WTC11 (cell line): ENCODE data around the gene GNG4. TPM values are rescaled to one million over a fixed set of nuclear protein-coding genes. Genes with fewer than 3 reads are reported as not detected.

Experiments
- ATAC-seq: fragments of 200-7000 bp; cut with Tn5 transposase; 2 replicates; pipeline ENCODE4 v1.10.0; 2021; ENCODE audit warnings: mild to moderate bottlenecking, moderate library complexity
- CTCF ChIA-PET: fragments of 300-600 bp; sonication (Branson Sonifier 250); formaldehyde crosslinking; loops from one replicate; lab custom pipeline; 2021; ENCODE audit warnings: antibody characterized with exemption; lab: Charles Lee
- POLR2A ChIA-PET: fragments of 350-600 bp; sonication (Branson Sonifier 250); formaldehyde crosslinking; loops from one replicate; lab custom pipeline; 2021; ENCODE audit warnings: antibody characterized with exemption; lab: Charles Lee
- DNase-seq: peaks from one replicate; pipeline ENCODE4 v3.0.0; 2021; ENCODE audit warnings: low spot score
- H3K27ac Mint-ChIP-seq: 2 replicates; pipeline ENCODE4 v1.8.0; 2021; ENCODE audit warnings: mixed read lengths
- H3K27me3 Mint-ChIP-seq: 2 replicates; pipeline ENCODE4 v1.8.0; 2021; ENCODE audit warnings: low read depth, mild to moderate bottlenecking, moderate library complexity, mixed read lengths
- H3K36me3 Mint-ChIP-seq: 2 replicates; pipeline ENCODE4 v1.8.0; 2021; ENCODE audit warnings: mixed read lengths
- H3K4me1 Mint-ChIP-seq: 2 replicates; pipeline ENCODE4 v1.8.0; 2022; ENCODE audit warnings: mixed read lengths
- H3K4me3 Mint-ChIP-seq: 2 replicates; pipeline ENCODE4 v1.8.0; 2021; ENCODE audit warnings: mild to moderate bottlenecking, moderate library complexity, mixed read lengths
- H3K9me3 Mint-ChIP-seq: 2 replicates; pipeline ENCODE4 v1.8.0; 2021; ENCODE audit warnings: mixed read lengths
- ARID4B ChIP-seq: sonication (generic); formaldehyde crosslinking; IDR thresholded peaks from 2 replicates; pipeline ENCODE4 v1.8.0; 2023; ENCODE audit warnings: missing genetic modification reagents, mild to moderate bottlenecking, borderline replicate concordance
- ATF1 ChIP-seq: sonication (generic); formaldehyde crosslinking; IDR thresholded peaks from 2 replicates; pipeline ENCODE4 v1.8.1; 2023; ENCODE audit warnings: mild to moderate bottlenecking, moderate library complexity, missing genetic modification reagents
- CTCF ChIP-seq: fragments of 200-600 bp; IDR thresholded peaks from 2 replicates; pipeline ENCODE4 v1.8.0; 2022; ENCODE audit warnings: antibody characterized with exemption
- ELF4 ChIP-seq: sonication (generic); formaldehyde crosslinking; IDR thresholded peaks from 2 replicates; pipeline ENCODE4 v1.8.1; 2022; ENCODE audit warnings: low read depth, mild to moderate bottlenecking, moderate library complexity, missing genetic modification reagents
- EMX1 ChIP-seq: fragments of 250-450 bp; sonication (Bioruptor Pico); IDR thresholded peaks from 2 replicates; pipeline ENCODE4 v1.8.0; 2021; ENCODE audit warnings: mild to moderate bottlenecking
- FOXK1 ChIP-seq: sonication (generic); formaldehyde crosslinking; IDR thresholded peaks from 2 replicates; pipeline ENCODE4 v1.8.0; 2022; ENCODE audit warnings: mild to moderate bottlenecking, moderate library complexity, missing genetic modification reagents
- GABPB1 ChIP-seq: sonication (generic); formaldehyde crosslinking; IDR thresholded peaks from 2 replicates; pipeline ENCODE4 v1.8.1; 2023; ENCODE audit warnings: mild to moderate bottlenecking, missing genetic modification reagents
- GRHL2 ChIP-seq: fragments of 250-450 bp; sonication (Bioruptor Pico); IDR thresholded peaks from 2 replicates; pipeline ENCODE4 v1.8.0; 2022; ENCODE audit warnings: mild to moderate bottlenecking, moderate library complexity; ENCODE audit not compliant: insufficient replicate concordance, severe bottlenecking
- KAT7 ChIP-seq: sonication (generic); formaldehyde crosslinking; IDR thresholded peaks from 2 replicates; pipeline ENCODE4 v1.8.1; 2023; ENCODE audit warnings: missing genetic modification reagents, mild to moderate bottlenecking, borderline replicate concordance
- MLX ChIP-seq: sonication (generic); formaldehyde crosslinking; IDR thresholded peaks from 2 replicates; pipeline ENCODE4 v1.8.1; 2023; ENCODE audit warnings: mild to moderate bottlenecking, missing genetic modification reagents, moderate library complexity
- PREB ChIP-seq: sonication (generic); formaldehyde crosslinking; IDR thresholded peaks from 2 replicates; pipeline ENCODE4 v1.8.1; 2022; ENCODE audit warnings: mild to moderate bottlenecking, missing genetic modification reagents, moderate library complexity, borderline replicate concordance
- SP1 ChIP-seq: sonication (generic); formaldehyde crosslinking; conservative IDR thresholded peaks from 2 replicates; pipeline ENCODE4 v1.8.1; 2022; ENCODE audit warnings: missing genetic modification reagents
- TP53 ChIP-seq: sonication (generic); formaldehyde crosslinking; IDR thresholded peaks from 2 replicates; pipeline ENCODE4 v1.8.1; 2023; ENCODE audit warnings: mild to moderate bottlenecking, missing genetic modification reagents
- ZBTB43 ChIP-seq: sonication (generic); formaldehyde crosslinking; IDR thresholded peaks from 2 replicates; pipeline ENCODE4 v1.8.1; 2023; ENCODE audit warnings: mild to moderate bottlenecking, missing genetic modification reagents
- ZMAT4 ChIP-seq: fragments of 250-450 bp; sonication (Bioruptor Pico); IDR thresholded peaks from 2 replicates; pipeline ENCODE4 v1.9.0; 2021; ENCODE audit warnings: mild to moderate bottlenecking
- ZNF232 ChIP-seq: sonication (generic); formaldehyde crosslinking; IDR thresholded peaks from 2 replicates; pipeline ENCODE4 v1.8.0; 2022; ENCODE audit warnings: mild to moderate bottlenecking, missing genetic modification reagents
- ZNF263 ChIP-seq: sonication (generic); formaldehyde crosslinking; IDR thresholded peaks from 2 replicates; pipeline ENCODE4 v1.8.1; 2022; ENCODE audit warnings: low read depth, mild to moderate bottlenecking, moderate library complexity, missing genetic modification reagents
- ZNF281 ChIP-seq: sonication (generic); formaldehyde crosslinking; IDR thresholded peaks from 2 replicates; pipeline ENCODE4 v1.8.0; 2023; ENCODE audit warnings: mild to moderate bottlenecking, missing genetic modification reagents
- ZNF317 ChIP-seq: sonication (generic); formaldehyde crosslinking; IDR thresholded peaks from 2 replicates; pipeline ENCODE4 v1.8.1; 2023; ENCODE audit warnings: low read depth, mild to moderate bottlenecking, moderate library complexity, missing genetic modification reagents, borderline replicate concordance
- ZNF423 ChIP-seq: fragments of 250-450 bp; sonication (Bioruptor Pico); IDR thresholded peaks from 2 replicates; pipeline ENCODE4 v2.1.2; 2022; ENCODE audit warnings: mild to moderate bottlenecking, moderate library complexity
- ZSCAN18 ChIP-seq: fragments of 250-450 bp; sonication (Bioruptor Pico); IDR thresholded peaks from 2 replicates; pipeline ENCODE4 v2.1.2; 2022; ENCODE audit warnings: mild to moderate bottlenecking, moderate library complexity
- total RNA-seq: library from RNA; stranded (reverse); gene quantifications from 3 replicates; pipeline ENCODE4 v1.2.3, GENCODE V29; 2021

The GNG4 gene
- total RNA-seq, 1 experiment from 2014 or later, result 38.3 TPM

- TF ChIP-seq ZNF232 (CRISPR knock-in tag), result no peak
- no peak for TF ChIP-seq ZNF263 (CRISPR knock-in tag)
- TF ChIP-seq CTCF, result no peak
- TF ChIP-seq FOXK1 (CRISPR knock-in tag), result no peak
- TF ChIP-seq ZNF423 (CRISPR knock-in tag), result no peak
- TF ChIP-seq TP53 (CRISPR knock-in tag), result no peak
- TF ChIP-seq GRHL2 (CRISPR knock-in tag), result no peak
- TF ChIP-seq ZBTB43 (CRISPR knock-in tag), result no peak
- TF ChIP-seq SP1 (CRISPR knock-in tag), result no peak
- no peak for TF ChIP-seq ZMAT4
- H3K27ac Mint-ChIP-seq, result no peak overlapping the region
- no peak for DNase-seq
- no peaks in the 10 kb centered on the region for H3K27me3 Mint-ChIP-seq
- no peak for ATAC-seq
- H3K9me3 Mint-ChIP-seq, result no peaks in the 10 kb centered on the region
- H3K4me1 Mint-ChIP-seq, result no peaks in the 10 kb centered on the region
- no peak overlapping the region for H3K4me3 Mint-ChIP-seq
- H3K36me3 Mint-ChIP-seq, result peaks cover 3% of the 10 kb centered on the region; the same call in 1 of the 2 replicates
- ChIA-PET CTCF (interaction anchor here (0.6 to 1.5 kb wide), 3 partner anchors 10 to 38 kb away, joined by 4 to 6 read pairs (median 4); no protein-coding TSS in a partner anchor), POLR2A (no interaction called here)
These were observed 86.0 kb downstream of the GNG4 start for GRCh38 chr1:235563513-235564061.

GRCh38 chr1:235562589-235562988, 87.0 kb downstream of the GNG4 start:
- ChIA-PET CTCF (no interaction called here), POLR2A (interaction anchor here (0.6 kb wide), 1 partner anchor 66 kb away, joined by 5 read pairs; no protein-coding TSS in a partner anchor)
- Mint-ChIP-seq H3K9me3 (no peaks in the 10 kb centered on the region), H3K27me3 (no peaks in the 10 kb centered on the region), H3K4me1 (no peaks in the 10 kb centered on the region), H3K27ac (no peak overlapping the region), H3K4me3 (no peak overlapping the region), H3K36me3 (peaks cover 3% of the 10 kb centered on the region; the same call in 1 of the 2 replicates)
- DNase-seq (no peak), ATAC-seq (no peak)
- no peak for TF ChIP-seq GABPB1
- no peak for TF ChIP-seq ZNF281
- no peak for TF ChIP-seq ZSCAN18 (CRISPR knock-in tag)
- TF ChIP-seq MLX (CRISPR knock-in tag), result no peak
- no peak for TF ChIP-seq ZNF317
- TF ChIP-seq KAT7 (CRISPR knock-in tag), result no peak
- TF ChIP-seq EMX1, result no peak
- no peak for TF ChIP-seq ELF4 (CRISPR knock-in tag)
- no peak for TF ChIP-seq ARID4B
- TF ChIP-seq ATF1 (CRISPR knock-in tag), result no peak
- TF ChIP-seq PREB (CRISPR knock-in tag), result no peak
